Measurements from ENCODE around the gene ZC3H4.

ZC3H4 gene

GRCh38 chr19:47020992-47021496 is 92.5 kb downstream of the ZC3H4 start:
- no peak for DNase-seq (ENCODE audit: low read depth)
- peak overlapping the region; percentile 46 for H3K4me3 ChIP-seq (ENCODE audit: control insufficient read depth, low read depth, low read length)
- TF ChIP-seq CTCF (IDR thresholded peaks at IDR 0.05; ENCODE audit: control insufficient read depth, insufficient read depth, low read depth, low read length, missing control alignments), result no peak

DNA sequence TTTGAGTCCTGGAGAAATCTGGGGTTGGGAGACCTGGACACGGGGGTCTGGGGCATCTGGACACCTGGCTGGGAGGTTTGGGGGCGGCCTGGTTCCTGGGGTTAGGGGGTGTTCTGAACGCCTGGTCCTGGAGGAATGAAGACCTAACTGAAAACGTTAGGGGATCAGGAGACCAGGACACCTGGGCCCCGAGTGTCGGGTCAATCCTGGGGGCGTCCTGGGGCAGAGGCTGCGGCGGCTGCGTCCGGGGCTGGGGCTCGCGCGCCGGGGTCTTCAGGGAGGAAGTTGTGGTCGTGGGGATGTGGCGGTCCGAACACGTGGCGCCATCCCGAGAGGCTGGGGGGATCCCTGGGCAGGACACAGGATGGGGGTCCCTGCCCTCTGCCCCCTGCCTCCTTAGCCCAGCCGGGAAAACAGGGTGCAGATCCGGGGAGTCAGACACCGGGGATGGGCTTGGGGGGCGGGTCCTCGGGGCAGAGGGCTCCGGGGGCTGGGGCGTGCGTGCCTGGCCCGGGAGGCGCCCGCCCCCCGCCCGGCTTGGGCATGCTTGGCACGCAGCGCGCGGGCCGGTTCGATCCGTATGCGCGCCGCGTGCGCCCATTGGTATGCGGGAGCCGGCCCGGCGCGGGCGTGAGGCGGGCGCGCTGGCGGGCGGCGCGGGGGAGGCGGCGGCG is 93.3 kb downstream of the ZC3H4 start:
- DNase-seq (ENCODE audit: low read depth), result no peak
- TF ChIP-seq CTCF (IDR thresholded peaks at IDR 0.05; ENCODE audit: control insufficient read depth, insufficient read depth, low read depth, low read length, missing control alignments), result no peak
- H3K4me3 ChIP-seq (ENCODE audit: control insufficient read depth, low read depth, low read length), result peak overlapping the region; percentile 49

GRCh38 chr19:47019431-47020041 is 94.0 kb downstream of the ZC3H4 start, which contains the start of gene NPAS1:
NPAS1 (plus strand) TSS chr19:47019837; CDS start chr19:47021048, 1,211 bp downstream.
- H3K4me3 ChIP-seq (ENCODE audit: control insufficient read depth, low read depth, low read length), result peak within 1 kb of the TSS; percentile 49
- no peak for DNase-seq (ENCODE audit: low read depth)
- no peak for TF ChIP-seq CTCF (IDR thresholded peaks at IDR 0.05; ENCODE audit: control insufficient read depth, insufficient read depth, low read depth, low read length, missing control alignments)

DNA sequence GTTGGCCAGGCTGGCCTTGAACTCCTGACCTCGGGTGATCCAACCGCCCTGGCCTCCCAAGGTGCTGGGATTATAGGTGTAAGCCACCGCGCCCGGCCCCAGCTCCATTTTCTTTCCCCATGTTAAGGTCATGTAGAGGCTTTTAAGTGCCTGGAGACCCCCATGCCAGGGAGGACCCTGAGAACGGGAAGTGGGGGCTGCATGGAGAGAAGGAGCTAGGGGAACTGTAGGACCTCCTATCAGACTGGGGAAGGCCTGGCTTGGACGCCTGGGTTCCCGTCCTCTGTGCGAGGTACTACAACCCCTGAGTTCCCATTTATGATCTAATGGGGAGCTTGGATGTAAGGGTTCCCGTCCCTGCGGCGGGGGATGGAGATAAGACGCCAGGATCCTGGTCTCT is 94.7 kb downstream of the ZC3H4 start:
- no peak for TF ChIP-seq CTCF (IDR thresholded peaks at IDR 0.05; ENCODE audit: control insufficient read depth, insufficient read depth, low read depth, low read length, missing control alignments)
- no peak overlapping the region for H3K4me3 ChIP-seq (ENCODE audit: control insufficient read depth, low read depth, low read length)
- no peak for DNase-seq (ENCODE audit: low read depth)

All from AG09309 (cell line).